Panc1 (cell line): Measurements from ENCODE around the gene UBE2E2. TPM values are rescaled to one million over a fixed set of nuclear protein-coding genes. Genes with fewer than 3 reads are reported as not detected.

Experiments
- ATAC-seq: fragments of 200-7000 bp; cut with Tn5 transposase; 2 replicates; pipeline ENCODE4 v1.9.1; 2020; ENCODE audit warnings: mild to moderate bottlenecking, moderate library complexity
- BruUV-seq: library from RNA; stranded (reverse); fragments of 400-500 nt; replicated peaks from 2 replicates; lab custom pipeline; 2021; lab: Mats Ljungman, UMichigan
- CTCF ChIA-PET: fragments of 300-600 bp; sonication (Branson Sonifier 250); formaldehyde crosslinking; loops from one replicate; lab custom pipeline; 2022; ENCODE audit warnings: antibody characterized with exemption; lab: Charles Lee
- POLR2A ChIA-PET: fragments of 300-600 bp; sonication (Branson Sonifier 250); formaldehyde crosslinking; loops from one replicate; lab custom pipeline; 2022; ENCODE audit warnings: antibody characterized with exemption; lab: Charles Lee
- DNase-seq: peaks from one replicate; pipeline ENCODE4 v3.0.0-alpha.2; 2010; ENCODE audit warnings: low read depth, low spot score
- H3K27ac ChIP-seq: 2 replicates; pipeline ENCODE4 v1.5.1; 2011; ENCODE audit warnings: mild to moderate bottlenecking, low read length, inconsistent platforms
- H3K27me3 ChIP-seq: fragments of 200-500 bp; sonication (Bioruptor generic); 2 replicates; pipeline ENCODE4 v1.6.0; 2014; ENCODE audit warnings: low read length, inconsistent platforms; ENCODE audit not compliant: control insufficient read depth, insufficient read depth
- H3K36me3 ChIP-seq: fragments of 200-500 bp; sonication (Bioruptor generic); 2 replicates; pipeline ENCODE4 v1.5.1; 2014; ENCODE audit warnings: inconsistent platforms, mild to moderate bottlenecking, low read length, moderate library complexity; ENCODE audit not compliant: control insufficient read depth, insufficient read depth
- H3K4me1 ChIP-seq: 2 replicates; pipeline ENCODE4 v1.5.1; 2011; ENCODE audit warnings: inconsistent platforms, mild to moderate bottlenecking, low read length, moderate library complexity; ENCODE audit not compliant: control insufficient read depth, insufficient read depth
- H3K4me3 ChIP-seq, 2 experiments: 2 replicates each; pipeline ENCODE4 v1.5.1; 2011 to 2012; ENCODE audit warnings: low read depth in 2 of 2, low read length in 2 of 2, mild to moderate bottlenecking in 2 of 2, inconsistent platforms in 1 of 2, moderate library complexity in 1 of 2
- H3K9me3 ChIP-seq: fragments of 200-500 bp; sonication (Bioruptor generic); 2 replicates; pipeline ENCODE4 v1.5.1; 2014; ENCODE audit warnings: low read depth, mild to moderate bottlenecking, inconsistent platforms, low read length, moderate library complexity; ENCODE audit not compliant: control insufficient read depth, insufficient read depth
- CTCF ChIP-seq: fragments of 450-650 bp; IDR thresholded peaks from 2 replicates; pipeline ENCODE4 v1.5.1; 2017; ENCODE audit warnings: mild to moderate bottlenecking
- POLR2AphosphoS5 ChIP-seq: IDR thresholded peaks from 2 replicates; pipeline ENCODE4 v1.6.1; 2012; ENCODE audit warnings: mild to moderate bottlenecking, low read depth, low read length, moderate library complexity
- REST ChIP-seq, 2 experiments: IDR thresholded peaks; 2 replicates each; pipeline ENCODE4 v1.6.1; 2011 to 2012; ENCODE audit warnings: low read depth in 2 of 2, control low read depth in 1 of 2, low read length in 1 of 2, mild to moderate bottlenecking in 1 of 2, moderate library complexity in 1 of 2; ENCODE audit not compliant: insufficient read depth in 1 of 2
- SIN3A ChIP-seq: IDR thresholded peaks from 2 replicates; pipeline ENCODE4 v1.6.1; 2012; ENCODE audit warnings: low read depth, mild to moderate bottlenecking, low read length, moderate library complexity, borderline replicate concordance; ENCODE audit not compliant: insufficient read depth
- TCF7L2 ChIP-seq: IDR thresholded peaks from 2 replicates; pipeline ENCODE4 v1.6.1; 2011; ENCODE audit warnings: mild to moderate bottlenecking, low read depth, low read length, inconsistent platforms
- in situ Hi-C: cut with HindIII; loops from 2 replicates; pipeline ENCODE4 v1.10.0; 2016; ENCODE audit warnings: low sequenced_read_pairs, low pct_unique_long_range_greater_than_20kb
- intact Hi-C: fragments of 100-400 bp; cut with micrococcal nuclease; formaldehyde crosslinking; loops from one replicate; pipeline ENCODE4 v1.10.0; 2022; ENCODE audit not compliant: unreplicated experiment
- total RNA-seq: library from RNA; stranded (reverse); gene quantifications from one replicate; pipeline ENCODE4 v1.2.1, GENCODE V29; 2021; ENCODE audit not compliant: unreplicated experiment

The UBE2E2 gene
- total RNA-seq, 1 experiment from 2014 or later = 38.2 TPM

DNA sequence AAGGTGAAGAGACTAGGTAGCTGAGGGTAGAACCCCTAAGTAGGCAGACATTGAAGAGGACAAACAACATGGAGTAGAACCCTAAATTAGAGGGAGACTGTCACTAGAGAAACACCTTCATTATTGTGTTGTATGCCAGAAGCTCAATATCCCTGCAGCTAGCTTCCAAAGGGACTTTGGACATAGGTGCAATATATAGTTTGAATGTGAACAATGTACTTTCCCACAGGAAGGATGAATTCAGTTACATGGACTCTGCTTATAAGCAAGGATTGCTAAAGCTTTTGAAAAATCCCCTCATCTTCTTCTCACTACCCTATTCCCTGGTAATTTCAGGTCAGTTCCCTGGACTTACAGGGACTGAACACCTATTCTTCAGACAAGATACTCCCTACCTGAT lies 288.9 kb downstream of the UBE2E2 start:
- intact Hi-C loops = no loop called here
- no peak for DNase-seq
- no peak overlapping the region for H3K27ac ChIP-seq
- in situ Hi-C loops = no loop called here
- H3K4me3 ChIP-seq = no peak overlapping the region
- no peaks in the 10 kb centered on the region for H3K27me3 ChIP-seq
- H3K4me1 ChIP-seq = peaks cover 3% of the 10 kb centered on the region; the same call in 1 of the 2 replicates
- H3K36me3 ChIP-seq = no peaks in the 10 kb centered on the region
- BruUV-seq = no TSS peak
- no peaks in the 10 kb centered on the region for H3K9me3 ChIP-seq
- TF ChIP-seq TCF7L2 (no peak), CTCF (no peak), POLR2AphosphoS5 (no peak), SIN3A (no peak), REST (IDR thresholded peaks at IDR 0.05; ENCODE audit: insufficient read depth in 1 of 2, low read depth in 2 of 2, low read length in 1 of 2) (no peak)
- CTCF ChIA-PET = no interaction called here
- POLR2A ChIA-PET = interaction anchor here (0.6 kb wide), 1 partner anchor 20 kb away, joined by 3 read pairs; no protein-coding TSS in a partner anchor
- no peak for ATAC-seq

GRCh38 chr3:23493889-23494288 lies 290.8 kb downstream of the UBE2E2 start:
- H3K36me3 ChIP-seq = no peaks in the 10 kb centered on the region
- no peak for TF ChIP-seq REST (IDR thresholded peaks at IDR 0.05; ENCODE audit: insufficient read depth in 1 of 2, low read depth in 2 of 2, low read length in 1 of 2)
- TF ChIP-seq TCF7L2 = no peak
- TF ChIP-seq SIN3A = no peak
- no peak for TF ChIP-seq CTCF
- TF ChIP-seq POLR2AphosphoS5 = no peak
- no peaks in the 10 kb centered on the region for H3K27me3 ChIP-seq
- ATAC-seq (no peak), DNase-seq (no peak)
- no TSS peak for BruUV-seq
- ChIA-PET POLR2A (no interaction called here), CTCF (no interaction called here)
- no peak overlapping the region for H3K27ac ChIP-seq
- intact Hi-C loops = no loop called here
- in situ Hi-C loops = no loop called here
- H3K9me3 ChIP-seq = no peaks in the 10 kb centered on the region
- no peak overlapping the region for H3K4me3 ChIP-seq
- peaks cover 3% of the 10 kb centered on the region; the same call in 1 of the 2 replicates for H3K4me1 ChIP-seq
